CD4-positive, CD25-positive, alpha-beta regulatory T cell (primary cell): ENCODE data around the gene CTDSP1. TPM values are rescaled to one million over a fixed set of nuclear protein-coding genes. Genes with fewer than 3 reads are reported as not detected.

ENCODE experiments used
- ATAC-seq, 2 donors: fragments of 150-1000 bp; cut with Tn5 transposase; one replicate each; pipeline ENCODE4 v1.10.0; 2021; ENCODE audit warnings: low read depth in 2 of 2, moderate number of reproducible peaks in 2 of 2, moderate library complexity in 1 of 2
- DNase-seq, 3 donors: peaks; one replicate each; pipeline versions ENCODE4 v3.0.0 to v3.0.0-alpha.2; 2012 to 2022; ENCODE audit warnings: mixed read lengths in 1 of 3
- H3K27ac ChIP-seq: one replicate; pipeline ENCODE4 v1.7.0; 2013; ENCODE audit warnings: mild to moderate bottlenecking, low read length; ENCODE audit not compliant: insufficient read depth, poor library complexity, severe bottlenecking
- H3K27me3 ChIP-seq: one replicate; pipeline ENCODE4 v1.7.0; 2013; ENCODE audit warnings: low read length; ENCODE audit not compliant: control insufficient read depth, insufficient read depth
- H3K36me3 ChIP-seq: one replicate; pipeline ENCODE4 v1.7.0; 2013; ENCODE audit warnings: mild to moderate bottlenecking, low read length, moderate library complexity; ENCODE audit not compliant: control insufficient read depth, insufficient read depth
- H3K4me1 ChIP-seq: 2 replicates; pipeline ENCODE4 v1.7.0; 2013; ENCODE audit warnings: mild to moderate bottlenecking, low read length; ENCODE audit not compliant: insufficient read depth, control insufficient read depth, poor library complexity, severe bottlenecking
- H3K4me3 ChIP-seq: one replicate; pipeline ENCODE4 v1.7.0; 2013; ENCODE audit warnings: low read depth, mild to moderate bottlenecking, low read length, moderate library complexity
- H3K9me3 ChIP-seq, 2 experiments: 1 replicate in 1 of 2; 2 replicates in 1 of 2; pipeline ENCODE4 v1.7.0; 2013; ENCODE audit warnings: low read length in 2 of 2, mild to moderate bottlenecking in 1 of 2, moderate library complexity in 1 of 2; ENCODE audit not compliant: control insufficient read depth in 2 of 2
- H3K27ac Mint-ChIP-seq, 3 donors: one replicate each; pipeline ENCODE4 v1.8.0; 2020 to 2022; ENCODE audit warnings: mild to moderate bottlenecking in 3 of 3, mixed read lengths in 3 of 3, moderate library complexity in 2 of 3
- H3K27me3 Mint-ChIP-seq: one replicate; pipeline ENCODE4 v1.8.0; 2022; ENCODE audit warnings: mild to moderate bottlenecking, mixed read lengths
- H3K36me3 Mint-ChIP-seq: one replicate; pipeline ENCODE4 v1.8.0; 2020; ENCODE audit warnings: mixed read lengths
- H3K4me1 Mint-ChIP-seq, 4 donors: one replicate each; pipeline ENCODE4 v1.8.0; 2020 to 2022; ENCODE audit warnings: mixed read lengths in 4 of 4, mild to moderate bottlenecking in 1 of 4
- H3K4me3 Mint-ChIP-seq, 4 donors: one replicate each; pipeline ENCODE4 v1.8.0; 2020 to 2022; ENCODE audit warnings: mild to moderate bottlenecking in 4 of 4, mixed read lengths in 4 of 4, moderate library complexity in 3 of 4
- H3K9me3 Mint-ChIP-seq, 7 donors: one replicate each; pipeline ENCODE4 v1.8.0; 2020 to 2022; ENCODE audit warnings: mixed read lengths in 7 of 7, mild to moderate bottlenecking in 3 of 7, moderate library complexity in 2 of 7
- polyA plus RNA-seq, 4 donors: library from polyadenylated mRNA; unstranded; fragments of 300-500 nt; fragmentation: Illumina TruSeq; gene quantifications; one replicate each; pipeline ENCODE4 v1.2.3, GENCODE V29; 2021
- total RNA-seq: library from RNA; stranded (reverse); gene quantifications from one replicate; pipeline ENCODE4 v1.2.3, GENCODE V29; 2022

CTDSP1 gene
- total and polyA plus RNA-seq, 5 donors from 2014 or later: 18.8 to 146 (median 27.4) TPM

DNA sequence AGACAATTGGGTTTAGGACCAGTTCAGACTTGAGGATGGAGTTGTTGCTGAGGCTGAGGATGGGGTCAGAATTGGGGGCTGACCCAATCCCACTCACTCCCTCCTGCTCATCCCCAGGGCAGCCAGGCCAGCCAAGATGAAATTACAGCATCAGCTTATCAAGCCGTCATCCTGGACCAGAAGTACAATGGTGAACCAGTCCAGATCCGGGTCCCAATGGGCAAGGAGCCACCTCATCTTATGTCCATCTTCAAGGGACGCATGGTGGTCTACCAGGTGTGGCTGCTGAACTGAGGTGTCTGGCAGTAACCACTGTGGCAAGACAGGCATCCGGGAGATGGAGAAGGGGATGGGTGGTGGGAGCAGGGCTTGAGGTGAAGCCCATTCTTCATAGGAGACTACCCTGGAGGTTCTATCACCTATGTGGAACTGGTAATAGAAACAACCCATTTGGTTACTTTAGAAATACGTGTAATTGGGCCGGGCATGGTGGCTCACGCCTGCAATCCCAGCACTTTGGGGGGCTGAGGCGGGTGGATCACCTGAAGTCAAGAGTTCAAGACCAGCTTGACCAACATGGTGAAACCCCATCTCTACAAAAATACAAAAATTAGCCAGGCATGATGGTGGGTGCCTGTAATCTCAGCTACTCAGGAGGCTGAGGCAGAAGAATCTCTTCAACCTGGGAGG lies 33.2 kb downstream of the CTDSP1 start:
- Histone ChIP-seq H3K9me3 (no peaks in the 10 kb centered on the region), H3K4me1 (no peaks in the 10 kb centered on the region), H3K27ac (no peak overlapping the region), H3K4me3 (no peak overlapping the region), H3K36me3 (no peaks in the 10 kb centered on the region), H3K27me3 (no peaks in the 10 kb centered on the region)
- Mint-ChIP-seq H3K9me3 (peaks cover 0 to 3% (median 0%) of the 10 kb centered on the region in 7 donors), H3K27ac (no peak overlapping the region), H3K4me1 (peaks cover 0 to 5% (median 0%) of the 10 kb centered on the region in 4 donors), H3K36me3 (no peaks in the 10 kb centered on the region), H3K4me3 (no peak overlapping the region), H3K27me3 (peaks cover 23% of the 10 kb centered on the region)
- no peak for DNase-seq
- no peak for ATAC-seq

- no peaks in the 10 kb centered on the region for H3K9me3 ChIP-seq
- H3K36me3 Mint-ChIP-seq: no peaks in the 10 kb centered on the region
- no peaks in the 10 kb centered on the region for H3K27me3 ChIP-seq
- H3K9me3 Mint-ChIP-seq: peaks cover 0 to 3% (median 0%) of the 10 kb centered on the region in 7 donors
- no peaks in the 10 kb centered on the region for H3K36me3 ChIP-seq
- H3K27ac Mint-ChIP-seq: peak overlapping the region in 1 of 3 donors; percentile 68
- no peaks in the 10 kb centered on the region for H3K4me1 ChIP-seq
- ATAC-seq (no peak), DNase-seq (no peak)
- H3K27me3 Mint-ChIP-seq: peaks cover 25% of the 10 kb centered on the region
- no peak overlapping the region for H3K4me3 Mint-ChIP-seq
- no peak overlapping the region for H3K27ac ChIP-seq
- H3K4me1 Mint-ChIP-seq: peaks cover 0 to 5% (median 0%) of the 10 kb centered on the region in 4 donors
- H3K4me3 ChIP-seq: no peak overlapping the region
Observed at GRCh38 chr2:218434456-218434855, 34.8 kb downstream of the CTDSP1 start.

DNA sequence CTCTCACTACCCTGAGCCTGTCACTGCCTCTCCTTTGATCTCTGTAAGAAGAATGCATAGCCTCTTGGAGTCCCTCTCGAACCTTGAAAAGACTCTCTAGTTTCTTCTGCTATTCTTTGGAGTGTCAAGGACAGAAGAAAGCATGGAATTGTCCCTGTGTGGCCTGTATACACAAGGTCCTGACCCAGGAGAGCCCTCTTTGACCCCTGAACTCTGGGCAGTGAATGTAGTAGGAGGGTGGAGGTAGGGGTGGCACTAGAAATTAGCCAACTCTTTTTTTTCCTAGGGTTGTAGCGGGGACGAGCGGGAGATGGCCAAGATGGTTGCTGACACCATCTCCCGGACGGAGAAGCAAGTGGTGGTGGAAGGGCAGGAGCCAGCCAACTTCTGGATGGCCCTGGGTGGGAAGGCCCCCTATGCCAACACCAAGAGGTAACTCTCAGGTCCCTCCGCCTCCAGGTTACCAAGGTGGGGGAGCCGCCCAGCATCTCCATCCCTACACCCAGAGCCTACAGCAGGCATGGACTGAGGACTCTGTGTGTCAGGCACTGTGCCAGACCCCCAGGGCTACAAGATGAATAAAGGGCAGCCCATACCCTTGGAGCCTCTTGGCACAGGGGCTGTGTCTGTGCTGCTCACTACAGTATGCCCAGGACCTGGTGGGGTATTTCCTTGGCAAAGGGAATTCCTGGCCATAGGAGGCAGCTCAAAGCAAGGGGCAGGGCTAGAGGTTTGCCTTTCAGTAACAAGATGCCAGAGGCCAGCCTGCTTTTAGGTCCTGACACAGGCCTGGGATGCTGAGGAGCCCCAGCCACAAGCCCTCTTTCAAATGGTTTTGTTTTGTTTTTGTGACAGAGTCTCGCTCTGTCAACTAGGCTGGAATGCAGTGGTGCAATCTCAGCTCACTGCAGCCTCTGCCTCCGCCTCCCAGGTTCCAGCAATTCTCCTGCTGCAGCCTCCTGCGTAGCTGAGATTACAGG lies 35.6 kb downstream of the CTDSP1 start:
- Histone ChIP-seq H3K9me3 (no peaks in the 10 kb centered on the region), H3K4me1 (no peaks in the 10 kb centered on the region), H3K27ac (no peak overlapping the region), H3K36me3 (no peaks in the 10 kb centered on the region), H3K4me3 (no peak overlapping the region), H3K27me3 (no peaks in the 10 kb centered on the region)
- no peak overlapping the region for H3K27ac Mint-ChIP-seq
- no peaks in the 10 kb centered on the region for H3K36me3 Mint-ChIP-seq
- no peak overlapping the region for H3K4me3 Mint-ChIP-seq
- peaks cover 0 to 3% (median 0%) of the 10 kb centered on the region in 7 donors for H3K9me3 Mint-ChIP-seq
- peaks cover 0 to 5% (median 0%) of the 10 kb centered on the region in 4 donors for H3K4me1 Mint-ChIP-seq
- DNase-seq: no peak
- no peak for ATAC-seq
- H3K27me3 Mint-ChIP-seq: peaks cover 25% of the 10 kb centered on the region

GRCh38 chr2:218436992-218437391 lies 37.3 kb downstream of the CTDSP1 start:
- Histone ChIP-seq H3K9me3 (no peaks in the 10 kb centered on the region), H3K4me3 (no peak overlapping the region), H3K36me3 (no peaks in the 10 kb centered on the region), H3K27me3 (no peaks in the 10 kb centered on the region), H3K4me1 (no peaks in the 10 kb centered on the region), H3K27ac (no peak overlapping the region)
- Mint-ChIP-seq H3K27ac (peak overlapping the region in 1 of 3 donors; percentile 46), H3K9me3 (peaks cover 0 to 3% (median 0%) of the 10 kb centered on the region in 7 donors), H3K4me1 (peaks cover 0 to 5% (median 1%) of the 10 kb centered on the region in 4 donors), H3K4me3 (no peak overlapping the region), H3K27me3 (peaks cover 18% of the 10 kb centered on the region), H3K36me3 (no peaks in the 10 kb centered on the region)
- no peak for ATAC-seq
- DNase-seq: no peak

GRCh38 chr2:218437969-218438368 lies 38.3 kb downstream of the CTDSP1 start:
- H3K27me3 Mint-ChIP-seq: peaks cover 11% of the 10 kb centered on the region
- Histone ChIP-seq H3K27me3 (no peaks in the 10 kb centered on the region), H3K4me1 (no peaks in the 10 kb centered on the region), H3K4me3 (no peak overlapping the region), H3K9me3 (no peaks in the 10 kb centered on the region), H3K27ac (no peak overlapping the region), H3K36me3 (no peaks in the 10 kb centered on the region)
- DNase-seq (no peak), ATAC-seq (no peak)
- H3K4me1 Mint-ChIP-seq: peaks cover 0 to 5% (median 2%) of the 10 kb centered on the region in 4 donors
- peaks cover 0 to 3% (median 0%) of the 10 kb centered on the region in 7 donors for H3K9me3 Mint-ChIP-seq
- H3K36me3 Mint-ChIP-seq: no peaks in the 10 kb centered on the region
- H3K4me3 Mint-ChIP-seq: no peak overlapping the region
- peak overlapping the region in 1 of 3 donors; percentile 37 for H3K27ac Mint-ChIP-seq

GRCh38 chr2:218438596-218438995 lies 38.9 kb downstream of the CTDSP1 start:
- no peak for ATAC-seq
- Histone ChIP-seq H3K27ac (no peak overlapping the region), H3K27me3 (no peaks in the 10 kb centered on the region), H3K4me3 (no peak overlapping the region), H3K9me3 (no peaks in the 10 kb centered on the region), H3K36me3 (no peaks in the 10 kb centered on the region), H3K4me1 (no peaks in the 10 kb centered on the region)
- Mint-ChIP-seq H3K9me3 (peaks cover 0 to 3% (median 0%) of the 10 kb centered on the region in 7 donors), H3K27ac (peak overlapping the region in 1 of 3 donors; percentile 37), H3K27me3 (peaks cover 11% of the 10 kb centered on the region), H3K4me1 (peaks cover 0 to 5% (median 2%) of the 10 kb centered on the region in 4 donors), H3K4me3 (no peak overlapping the region), H3K36me3 (no peaks in the 10 kb centered on the region)
- no peak for DNase-seq

DNA sequence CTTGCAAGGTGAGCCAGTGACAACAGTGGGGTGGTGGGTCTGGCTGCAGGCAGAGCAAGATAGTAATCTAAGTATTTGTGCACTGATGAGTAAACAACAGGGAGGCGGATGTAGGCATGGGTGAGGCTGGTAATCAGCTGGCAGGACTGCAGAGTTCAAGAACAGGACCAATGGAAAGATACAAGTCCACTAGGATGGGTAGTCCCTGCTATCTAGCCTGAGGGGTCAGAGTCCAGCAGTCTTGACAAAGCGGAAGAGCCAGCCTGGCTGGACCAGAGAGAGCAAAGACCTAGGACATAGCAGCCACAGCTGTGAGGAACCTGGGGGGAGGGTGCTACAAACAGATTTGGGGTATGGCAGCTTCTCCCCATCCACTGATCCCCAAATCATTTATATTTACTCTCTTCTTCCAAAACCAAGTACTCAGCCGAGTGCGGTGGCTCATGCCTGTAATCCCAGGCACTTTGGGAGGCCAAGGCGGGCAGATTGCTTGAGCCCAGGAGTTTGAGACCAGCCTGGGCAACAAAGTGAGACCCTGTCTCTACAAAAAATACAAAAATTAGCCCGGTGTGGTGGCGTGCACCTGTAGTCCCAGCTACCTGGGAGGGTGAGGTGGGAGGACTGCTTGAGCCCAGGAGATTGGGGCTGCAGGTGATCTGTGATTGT lies 45.2 kb downstream of the CTDSP1 start:
- Mint-ChIP-seq H3K9me3 (peaks cover 0 to 1% (median 0%) of the 10 kb centered on the region in 7 donors), H3K27me3 (no peaks in the 10 kb centered on the region), H3K4me1 (peaks cover 0 to 4% (median 0%) of the 10 kb centered on the region in 4 donors), H3K4me3 (no peak overlapping the region), H3K36me3 (peaks cover 14% of the 10 kb centered on the region), H3K27ac (no peak overlapping the region)
- Histone ChIP-seq H3K27ac (no peak overlapping the region), H3K9me3 (no peaks in the 10 kb centered on the region), H3K27me3 (no peaks in the 10 kb centered on the region), H3K36me3 (no peaks in the 10 kb centered on the region), H3K4me1 (no peaks in the 10 kb centered on the region), H3K4me3 (no peak overlapping the region)
- DNase-seq (no peak), ATAC-seq (no peak)
